Hepatocyte (in vitro differentiated cells): ENCODE measurements around the gene XNDC1N.

Experiments
- EZH2 ChIP-seq: fragments of 200-600 bp; sonication (generic); IDR thresholded peaks from 2 replicates; pipeline ENCODE4 v1.6.1; 2016; ENCODE audit warnings: antibody characterized with exemption, mild to moderate bottlenecking, borderline replicate concordance
- EZH2phosphoT487 ChIP-seq: fragments of 200-600 bp; sonication (generic); IDR thresholded peaks from one replicate; pipeline ENCODE4 v1.6.1; 2018; ENCODE audit warnings: antibody characterized with exemption, mild to moderate bottlenecking, low read depth, moderate library complexity; ENCODE audit not compliant: unreplicated experiment, severe bottlenecking
- TF ChIP-seq, protein P1 (sequence below): fragments of 200-600 bp; sonication (generic); IDR thresholded peaks from 2 replicates; pipeline ENCODE4 v1.5.1; 2016; ENCODE audit warnings: antibody characterized with exemption, mild to moderate bottlenecking; ENCODE audit not compliant: poor library complexity

DNA sequence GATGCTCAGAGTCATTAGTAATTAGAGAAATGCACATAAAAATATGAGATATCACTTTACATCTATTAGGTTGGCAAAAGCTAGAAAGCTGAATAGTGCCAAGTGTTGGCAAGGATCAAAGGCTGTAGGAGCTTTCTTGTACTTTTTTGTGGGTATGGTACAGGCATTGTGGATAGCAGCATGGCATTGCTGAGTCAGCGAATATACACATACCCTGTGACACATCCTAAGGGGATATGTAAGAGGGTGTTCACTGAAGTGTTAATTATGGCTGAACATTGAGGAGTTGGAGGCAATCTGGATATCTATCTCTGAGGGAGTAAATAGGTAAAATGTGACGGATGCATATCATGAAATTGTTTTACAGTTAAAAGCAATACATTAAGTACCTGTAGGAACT lies 43.3 kb upstream of the XNDC1N start:
- no peak for TF ChIP-seq EZH2
- TF ChIP-seq, protein P1, sequence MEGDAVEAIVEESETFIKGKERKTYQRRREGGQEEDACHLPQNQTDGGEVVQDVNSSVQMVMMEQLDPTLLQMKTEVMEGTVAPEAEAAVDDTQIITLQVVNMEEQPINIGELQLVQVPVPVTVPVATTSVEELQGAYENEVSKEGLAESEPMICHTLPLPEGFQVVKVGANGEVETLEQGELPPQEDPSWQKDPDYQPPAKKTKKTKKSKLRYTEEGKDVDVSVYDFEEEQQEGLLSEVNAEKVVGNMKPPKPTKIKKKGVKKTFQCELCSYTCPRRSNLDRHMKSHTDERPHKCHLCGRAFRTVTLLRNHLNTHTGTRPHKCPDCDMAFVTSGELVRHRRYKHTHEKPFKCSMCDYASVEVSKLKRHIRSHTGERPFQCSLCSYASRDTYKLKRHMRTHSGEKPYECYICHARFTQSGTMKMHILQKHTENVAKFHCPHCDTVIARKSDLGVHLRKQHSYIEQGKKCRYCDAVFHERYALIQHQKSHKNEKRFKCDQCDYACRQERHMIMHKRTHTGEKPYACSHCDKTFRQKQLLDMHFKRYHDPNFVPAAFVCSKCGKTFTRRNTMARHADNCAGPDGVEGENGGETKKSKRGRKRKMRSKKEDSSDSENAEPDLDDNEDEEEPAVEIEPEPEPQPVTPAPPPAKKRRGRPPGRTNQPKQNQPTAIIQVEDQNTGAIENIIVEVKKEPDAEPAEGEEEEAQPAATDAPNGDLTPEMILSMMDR = no peak
- no peak for TF ChIP-seq EZH2phosphoT487
